Inferior parietal cortex (tissue), 1 donor: ENCODE results near the gene PKD1.
A peak's percentile ranks its signal among the peaks of the same experiment; 100 is the strongest.

Experiments used
- DNase-seq: peaks from one replicate; pipeline ENCODE4 v3.0.0-alpha.2; 2016; ENCODE audit errors: extremely low spot score

Gene PKD1

GRCh38 chr16:2135770-2136490, at the start of gene PKD1:
Gene PKD1, minus strand, starts transcription at chr16:2135898. Its CDS starts 209 bp downstream, at chr16:2135689.
- peak; percentile 76 for DNase-seq

- DNase-seq: no peak
Observed at GRCh38 chr16:2184962-2185361, 49.3 kb upstream of the PKD1 start.

GRCh38 chr16:2184346-2184745, 48.6 kb upstream of the PKD1 start:
- DNase-seq: no peak

GRCh38 chr16:2183671-2184070, 48.0 kb upstream of the PKD1 start:
- DNase-seq: no peak

- no peak for DNase-seq
Observed at GRCh38 chr16:2181952-2182351, 46.3 kb upstream of the PKD1 start.

- DNase-seq: no peak
Observed at GRCh38 chr16:2180962-2181923, 45.5 kb upstream of the PKD1 start.

GRCh38 chr16:2180461-2180860, 44.8 kb upstream of the PKD1 start:
- no peak for DNase-seq

- no peak for DNase-seq
Observed at GRCh38 chr16:2179576-2179975, 43.9 kb upstream of the PKD1 start.

- DNase-seq: no peak
Observed at GRCh38 chr16:2179107-2179501, 43.4 kb upstream of the PKD1 start.

GRCh38 chr16:2178321-2179106, 42.8 kb upstream of the PKD1 start:
- DNase-seq: no peak

- DNase-seq: no peak
Observed at GRCh38 chr16:2177561-2177960, 41.9 kb upstream of the PKD1 start.

- DNase-seq: no peak
Observed at GRCh38 chr16:2177101-2177500, 41.4 kb upstream of the PKD1 start.

- no peak for DNase-seq
Observed at GRCh38 chr16:2176047-2176446, 40.3 kb upstream of the PKD1 start.

GRCh38 chr16:2175454-2175853, 39.8 kb upstream of the PKD1 start:
- no peak for DNase-seq

GRCh38 chr16:2174396-2175131, 38.9 kb upstream of the PKD1 start:
- DNase-seq: no peak

GRCh38 chr16:2173916-2174315, 38.2 kb upstream of the PKD1 start:
- DNase-seq: no peak

GRCh38 chr16:2173366-2173765, 37.7 kb upstream of the PKD1 start:
- DNase-seq: no peak

- DNase-seq: no peak
Observed at GRCh38 chr16:2172688-2173335, 37.1 kb upstream of the PKD1 start.

- DNase-seq: no peak
Observed at GRCh38 chr16:2171601-2172178, 36.0 kb upstream of the PKD1 start.
